Smooth muscle cell of the brain vasculature (primary cell): ENCODE results near the gene ARHGAP22.

Experiments
- DNase-seq: peaks from one replicate; pipeline ENCODE4 v3.0.0-alpha.2; 2012; ENCODE audit warnings: low read depth, low spot score

Gene ARHGAP22

GRCh38 chr10:48478980-48479811 is 125.7 kb downstream of the ARHGAP22 start:
- no peak for DNase-seq

DNA sequence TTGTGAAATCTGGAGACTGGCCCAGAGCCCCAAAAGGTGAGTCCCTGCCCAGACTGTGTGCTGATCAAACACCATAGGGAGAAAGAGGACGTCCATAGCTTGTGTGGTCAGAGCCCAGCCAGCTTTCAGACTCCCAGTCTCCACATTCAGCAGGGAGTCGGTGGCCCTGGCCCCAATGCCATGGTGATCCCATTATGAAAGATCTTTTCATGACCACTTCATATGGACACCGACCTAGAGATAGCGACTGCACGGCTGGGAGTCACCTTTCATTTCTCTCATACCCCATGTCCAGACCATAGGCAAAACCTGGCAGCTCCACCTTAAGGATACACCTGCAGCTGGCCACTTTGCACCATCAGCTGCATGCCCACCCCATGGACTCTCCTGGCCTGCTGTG is 126.4 kb downstream of the ARHGAP22 start:
- no peak for DNase-seq

GRCh38 chr10:48477616-48478015 is 127.3 kb downstream of the ARHGAP22 start:
- DNase-seq, result no peak

GRCh38 chr10:48477141-48477540 is 127.7 kb downstream of the ARHGAP22 start:
- DNase-seq, result no peak

GRCh38 chr10:48476279-48476982 is 128.4 kb downstream of the ARHGAP22 start:
- DNase-seq, result no peak

DNA sequence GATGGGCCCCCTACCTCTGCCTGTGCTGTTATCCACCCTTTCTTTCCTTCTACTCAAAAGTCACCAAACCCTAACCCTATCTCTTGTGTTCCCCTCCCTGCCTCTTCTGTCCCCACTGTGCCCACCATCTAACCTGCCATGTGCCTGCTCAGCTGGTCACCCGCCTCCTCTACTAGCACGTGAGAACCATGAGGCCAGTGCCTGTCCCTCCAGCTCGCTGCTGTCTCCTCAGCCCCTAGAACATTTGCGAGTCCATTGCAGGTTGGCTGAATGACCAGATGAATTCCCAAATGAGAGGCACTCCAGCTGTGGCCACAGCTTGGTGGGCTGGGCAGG is 129.0 kb downstream of the ARHGAP22 start:
- DNase-seq, result no peak

DNA sequence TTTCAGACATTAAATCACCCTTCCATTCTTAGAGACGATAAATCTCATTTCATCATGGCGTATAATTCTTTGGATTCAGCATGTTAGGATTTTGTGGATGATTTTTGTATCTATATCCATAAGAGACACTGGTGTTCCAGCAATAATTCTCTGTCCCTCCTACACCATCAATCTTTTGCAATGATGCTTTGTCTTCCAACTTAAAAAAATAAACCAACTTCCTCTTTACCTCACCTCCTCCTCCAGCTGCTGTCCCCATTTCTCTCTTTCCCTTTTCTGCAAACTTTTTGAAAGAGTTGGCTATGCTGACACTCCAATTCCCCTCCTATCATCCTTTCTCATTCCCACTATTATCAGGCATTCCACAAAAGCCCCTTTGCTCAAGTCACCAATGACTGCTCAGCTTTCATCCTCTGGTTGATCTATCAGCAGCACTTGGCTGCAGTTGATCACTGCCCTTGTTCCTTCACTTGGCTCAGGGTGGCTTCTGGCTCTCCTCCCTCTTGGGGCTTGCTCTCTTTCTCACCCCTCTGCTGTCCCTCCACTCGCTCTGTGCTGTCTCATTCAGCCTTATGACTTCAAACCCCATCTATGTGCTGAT is 130.0 kb downstream of the ARHGAP22 start:
- no peak for DNase-seq

GRCh38 chr10:48473704-48474103 is 131.2 kb downstream of the ARHGAP22 start:
- DNase-seq, result no peak

DNA sequence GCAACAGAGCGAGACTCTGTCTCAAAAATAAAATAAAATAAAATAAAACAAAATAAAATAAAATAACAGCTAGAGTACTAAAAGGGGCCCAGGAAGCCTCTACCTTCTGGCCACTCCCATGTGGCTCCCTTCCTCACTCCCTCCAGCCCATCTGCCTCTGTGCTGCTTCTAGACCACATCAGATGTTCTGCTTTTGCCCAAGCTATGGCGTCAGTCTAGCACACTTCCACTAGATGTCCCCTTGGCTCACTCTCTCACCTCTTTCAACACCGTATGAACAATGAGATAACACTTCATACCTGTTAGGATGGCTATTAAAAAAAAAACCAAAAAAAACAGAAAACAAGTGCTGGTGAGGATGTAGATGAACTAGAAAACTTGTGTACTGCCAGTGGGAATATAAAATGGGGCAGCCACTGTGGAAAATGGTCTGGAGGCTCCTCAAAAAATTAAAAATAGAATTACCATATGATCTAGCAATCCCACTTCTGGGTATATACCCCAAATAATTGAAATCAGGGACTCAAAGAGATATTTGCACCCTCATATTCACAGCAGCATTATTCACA is 132.3 kb downstream of the ARHGAP22 start:
- no peak for DNase-seq

DNA sequence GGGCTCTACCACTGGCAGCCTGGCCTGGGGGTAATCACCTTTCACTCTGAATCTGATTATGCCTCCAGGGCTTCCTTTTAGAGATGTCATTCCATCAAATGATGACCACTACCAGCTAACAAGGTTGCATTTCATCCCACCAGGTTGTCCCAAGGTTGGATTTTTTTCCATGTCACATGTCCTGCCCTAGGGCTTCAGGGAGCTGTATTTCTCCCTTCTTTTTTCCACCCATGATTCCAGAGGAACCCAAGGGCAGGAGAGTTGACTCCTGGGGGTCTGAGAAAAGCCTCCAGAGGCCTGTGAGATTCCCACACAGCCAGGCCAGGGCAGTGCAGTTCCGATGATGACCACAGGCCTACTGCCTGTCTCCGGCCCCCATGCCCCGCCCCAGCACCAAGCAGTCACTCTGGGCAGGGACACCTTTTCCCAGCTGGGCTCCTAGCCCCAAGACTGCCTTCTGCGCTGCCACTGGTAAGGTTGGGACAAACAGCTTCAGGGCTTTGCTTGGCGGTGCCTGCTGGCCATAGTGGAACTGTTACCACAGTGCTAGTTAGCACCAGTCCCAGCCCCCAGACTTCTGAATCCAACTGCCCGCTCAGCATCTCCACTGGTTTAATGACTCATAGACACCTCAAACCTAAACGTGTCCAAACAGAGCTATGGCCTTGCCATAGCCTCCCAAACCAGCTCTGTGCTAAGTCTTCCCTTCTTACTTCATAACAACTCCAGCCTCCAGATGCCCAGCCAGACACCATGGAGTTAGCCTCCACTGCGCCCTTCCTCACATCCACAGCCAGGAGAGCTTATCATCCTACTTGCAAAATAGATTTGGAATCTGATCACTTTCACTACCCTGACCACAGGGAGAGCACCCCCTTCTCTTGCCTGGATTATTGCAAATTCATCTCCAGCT is 133.7 kb downstream of the ARHGAP22 start:
- DNase-seq, result no peak

DNA sequence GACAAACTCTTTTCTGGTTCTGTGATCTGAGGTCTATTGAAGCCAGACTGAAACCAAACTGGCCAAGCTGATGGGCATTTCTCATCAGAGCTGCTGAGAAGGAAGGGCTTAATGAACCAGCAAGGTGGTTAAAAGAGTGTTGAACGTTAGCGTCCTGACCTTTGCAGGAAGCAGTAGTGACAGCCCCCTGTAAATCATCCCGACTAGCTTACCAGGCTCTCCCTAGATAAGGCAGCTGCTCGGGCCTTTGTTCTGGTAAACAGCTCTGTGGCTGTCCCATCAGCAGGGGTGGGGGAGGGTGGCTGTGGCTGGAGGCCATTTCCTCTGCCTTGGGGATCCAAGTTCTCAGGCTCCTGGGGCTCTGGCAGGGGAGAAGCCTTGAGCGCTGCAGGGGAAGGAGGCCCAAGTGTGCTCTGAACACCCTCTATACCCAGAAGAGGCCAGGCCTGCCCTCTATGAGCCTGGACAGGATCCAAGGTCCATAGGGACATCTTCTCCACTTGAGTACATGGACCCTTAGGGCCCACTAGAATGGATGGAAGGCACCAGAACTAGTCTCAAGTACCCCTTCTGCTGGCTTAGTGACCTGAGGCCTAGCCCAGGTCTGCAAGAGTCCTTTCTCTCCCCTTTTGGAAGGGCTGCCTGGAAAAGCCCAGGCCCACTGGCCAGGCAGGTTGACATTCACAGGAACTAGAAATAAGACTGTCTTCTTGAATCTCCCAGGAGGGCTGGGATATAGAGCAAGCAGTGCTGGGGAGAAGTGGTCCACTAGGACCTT is 134.6 kb downstream of the ARHGAP22 start:
- no peak for DNase-seq

GRCh38 chr10:48469516-48470020 is 135.3 kb downstream of the ARHGAP22 start:
- no peak for DNase-seq

- DNase-seq, result no peak
Measured at GRCh38 chr10:48468866-48469511, 135.9 kb downstream of the ARHGAP22 start.

- DNase-seq, result no peak
Measured at GRCh38 chr10:48468130-48468790, 136.6 kb downstream of the ARHGAP22 start.

DNA sequence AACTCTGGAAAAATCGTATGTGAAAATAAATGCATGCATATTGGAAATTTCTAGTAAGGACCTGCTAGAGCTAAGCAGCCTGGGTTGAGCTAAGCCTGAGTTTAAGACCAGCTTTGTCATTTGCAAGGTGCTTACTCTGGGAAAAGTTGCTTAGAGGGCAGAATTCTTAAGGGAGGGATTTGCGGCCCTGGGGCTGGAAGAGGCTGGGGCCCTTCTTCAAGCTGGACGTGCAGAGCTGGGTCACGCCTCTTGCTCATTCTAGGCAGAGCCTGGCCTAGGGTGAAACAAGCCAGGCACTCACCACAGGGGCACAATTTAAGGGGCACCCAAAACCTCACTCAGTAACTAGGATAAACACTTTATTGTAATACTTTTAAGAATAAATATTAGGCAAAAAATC is 137.2 kb downstream of the ARHGAP22 start:
- no peak for DNase-seq

GRCh38 chr10:48466611-48467240 is 138.1 kb downstream of the ARHGAP22 start:
- DNase-seq, result no peak

GRCh38 chr10:48465860-48466521 is 138.9 kb downstream of the ARHGAP22 start:
- no peak for DNase-seq
